ENCODE measurements around the gene MTFP1.
A peak's percentile ranks its signal among the peaks of the same experiment; 100 is the strongest.
"Not testable (repeated sequence)": the region's sequence is repeated elsewhere in the genome, so short reads cannot be mapped to it uniquely, and the experiment has no call there.

MTFP1 gene

GRCh38 chr22:30455075-30455840 is 29.7 kb downstream of the MTFP1 start:
- no peak for DNase-seq

GRCh38 chr22:30457981-30458380 is 32.4 kb downstream of the MTFP1 start:
- DNase-seq = no peak

DNA sequence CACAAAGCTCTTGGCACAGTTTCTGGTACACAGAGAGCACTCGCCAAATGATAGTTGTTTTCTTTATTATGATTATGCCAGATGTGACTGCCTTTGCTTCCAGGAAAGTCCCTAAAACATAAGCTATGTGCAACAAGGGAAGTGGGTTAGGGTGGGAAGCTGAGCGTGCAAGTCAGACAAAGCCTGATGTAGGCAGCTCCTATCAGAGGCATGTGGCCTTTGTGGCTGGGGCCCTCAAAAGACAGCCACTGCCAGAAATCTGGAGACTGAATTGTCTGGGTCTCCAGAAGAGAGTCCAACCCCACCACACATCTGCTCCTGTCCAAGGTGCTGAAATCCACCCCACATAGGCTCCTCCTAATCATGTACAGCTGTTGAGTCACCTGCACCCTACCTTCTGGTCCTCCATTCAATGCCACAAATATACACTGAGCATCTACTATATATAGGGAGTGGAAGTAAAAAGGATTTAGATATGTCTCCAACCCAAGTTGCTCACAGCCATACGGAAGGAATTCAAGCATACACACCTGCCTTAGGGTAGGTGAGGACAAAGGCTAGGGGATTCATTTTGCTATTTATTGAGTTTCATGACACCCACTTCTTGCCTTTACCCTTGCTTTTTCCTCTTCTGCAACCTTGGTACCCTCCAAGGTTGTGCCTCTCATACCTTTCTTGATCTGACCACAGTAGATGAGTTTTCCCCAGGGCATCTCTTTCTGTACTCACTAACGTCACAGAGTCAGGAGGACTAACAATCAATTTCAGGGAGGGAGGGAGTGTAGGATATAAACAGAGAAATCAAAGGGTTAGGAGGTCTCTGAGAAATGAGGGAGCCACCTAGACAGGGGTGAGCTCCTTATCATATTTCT is 33.8 kb downstream of the MTFP1 start:
- peak; percentile 54 for DNase-seq

GRCh38 chr22:30460147-30460546 is 34.6 kb downstream of the MTFP1 start:
- no peak for DNase-seq

- DNase-seq = not testable (repeated sequence)
These were observed 35.0 kb downstream of the MTFP1 start for GRCh38 chr22:30460555-30460954.

DNA sequence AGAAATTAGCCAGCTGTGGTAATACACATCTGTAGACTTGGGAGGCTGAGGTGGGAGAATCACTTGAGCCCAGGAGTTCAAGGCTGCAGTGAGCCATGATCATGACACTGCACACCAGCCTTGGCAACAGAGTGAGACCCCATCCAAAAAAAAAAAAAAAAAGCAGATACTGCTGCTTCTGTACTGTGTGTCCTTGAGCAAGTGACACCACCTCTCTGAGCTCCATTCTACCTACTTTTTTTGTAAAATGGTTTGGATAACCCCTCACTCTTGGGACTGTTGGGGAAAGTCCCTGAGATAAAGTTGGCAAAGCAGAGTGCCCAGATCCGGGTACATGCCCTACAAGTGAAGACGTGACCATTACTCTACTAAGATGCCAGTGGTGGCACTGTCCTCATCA is 43.6 kb downstream of the MTFP1 start:
- no peak for DNase-seq

- no peak for DNase-seq
These were observed 45.1 kb downstream of the MTFP1 start for GRCh38 chr22:30470655-30471054.

DNA sequence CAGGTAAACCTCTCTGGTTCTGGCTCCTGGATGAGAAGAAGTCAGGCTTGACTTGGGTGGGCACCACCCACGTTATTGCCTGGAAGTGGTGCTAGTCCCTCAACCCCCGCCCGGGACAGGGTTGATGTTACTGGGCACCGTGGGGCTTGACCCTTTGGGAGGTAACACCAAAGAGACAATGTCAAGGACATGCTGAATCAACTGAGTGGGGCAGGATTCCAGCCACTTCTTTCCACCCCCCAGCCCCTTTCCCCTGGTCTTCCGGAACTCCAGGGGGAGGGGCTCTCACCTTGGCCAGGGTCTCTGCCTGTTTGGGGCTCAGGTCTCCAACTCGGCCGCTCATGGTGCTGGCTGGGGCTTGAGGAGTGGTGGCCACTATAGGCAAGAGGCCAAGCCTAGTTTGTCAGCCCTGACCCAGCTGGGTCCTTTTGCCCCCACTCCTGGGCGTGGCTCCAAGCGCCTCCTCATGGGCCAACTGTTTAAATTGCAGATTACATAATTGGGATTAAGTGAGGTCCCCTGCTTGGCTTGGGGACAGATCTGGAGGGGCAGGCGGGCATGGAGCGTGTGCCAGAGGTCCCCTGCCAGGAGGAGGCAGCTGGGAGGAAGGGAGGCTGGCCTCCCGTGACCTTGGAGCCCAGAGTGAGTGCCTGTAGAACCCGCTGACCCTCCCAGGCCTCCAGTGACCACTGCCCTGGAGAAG is 46.2 kb downstream of the MTFP1 start, which contains the start of gene SEC14L3:
SEC14L3 (minus strand) TSS at position 402 of the 703 bp plus-strand sequence; CDS start at position 343, 59 bp downstream.
- no peak for DNase-seq

DNA sequence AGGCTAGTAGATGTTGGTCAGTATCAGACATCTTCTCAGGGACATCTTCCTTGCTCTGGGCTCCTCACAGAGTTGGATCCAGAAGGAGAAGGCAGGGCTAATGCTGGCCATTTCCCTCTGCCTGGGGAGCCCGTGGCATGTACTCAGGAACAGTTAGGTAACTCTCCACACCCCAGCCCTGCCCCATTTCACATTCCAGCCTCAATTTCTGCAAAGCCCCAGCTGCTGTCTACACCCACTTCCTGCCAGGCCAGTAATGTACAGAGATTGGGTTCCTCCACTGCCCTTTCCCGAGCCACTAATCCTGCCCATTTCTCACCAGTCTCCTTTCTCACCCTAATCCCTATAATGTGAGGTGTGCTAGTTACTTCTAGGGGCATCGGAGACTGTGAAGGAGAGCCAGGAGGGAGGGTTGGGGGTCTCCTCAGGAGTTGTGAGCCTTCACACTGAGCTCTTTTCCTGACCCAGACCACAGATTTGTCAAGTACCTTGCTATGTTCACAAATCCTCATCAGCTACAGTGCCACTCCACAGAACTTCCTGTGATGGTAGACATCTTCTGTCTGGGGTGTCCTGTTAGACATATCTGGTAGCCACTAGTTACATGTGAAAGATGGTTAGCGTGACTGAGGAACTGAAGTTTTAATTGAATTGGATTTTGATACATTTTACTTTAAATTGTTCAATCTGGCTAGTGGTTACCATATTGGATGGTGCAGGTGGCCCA is 47.6 kb downstream of the MTFP1 start:
- DNase-seq = no peak

- no peak for DNase-seq
These were observed 48.6 kb downstream of the MTFP1 start for GRCh38 chr22:30474121-30474520.

- DNase-seq = no peak
These were observed 49.3 kb downstream of the MTFP1 start for GRCh38 chr22:30474683-30475424.
